ENCODE results near the gene PRG3.
A peak's percentile ranks its signal among the peaks of the same experiment; 100 is the strongest.

The PRG3 gene

DNA sequence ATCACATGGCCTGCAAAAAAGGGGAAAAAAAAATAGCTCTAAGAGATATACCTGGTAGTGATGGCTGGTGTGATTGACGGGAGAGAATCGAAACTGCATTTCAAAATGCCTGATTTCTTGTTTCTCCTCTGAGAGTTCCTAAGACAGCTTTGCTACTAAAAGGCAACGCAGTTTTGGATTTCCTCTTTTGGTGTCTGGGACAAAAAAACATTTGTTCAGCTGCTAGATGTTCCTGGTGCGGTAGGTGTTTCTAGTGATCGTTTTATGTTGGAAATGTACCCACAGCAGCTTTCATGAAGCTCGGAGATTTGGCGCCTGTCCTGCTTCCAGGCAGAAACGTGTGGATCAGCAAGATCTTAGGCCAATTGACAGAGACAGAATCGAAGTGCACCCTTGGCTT is 24.7 kb downstream of the PRG3 start:
- WGBS (ENCODE audit: insufficient coverage), result 21% methylated on average over 8 of the region's 9 CpGs
- peak in 2 of 3 donors; percentile 46 to 53 for DNase-seq
- Histone ChIP-seq H3K4me1 (ENCODE audit: control extremely low read depth in 1 of 4, control insufficient read depth in 4 of 4, insufficient read depth in 4 of 4, low read length in 3 of 4) (peaks cover 26 to 72% (median 61%) of the 10 kb centered on the region in 4 experiments), H3K9me3 (ENCODE audit: control extremely low read depth in 1 of 5, control insufficient read depth in 4 of 5, insufficient read depth in 2 of 5, low read depth in 1 of 5, low read length in 4 of 5) (peaks cover 0 to 2% (median 0%) of the 10 kb centered on the region in 5 experiments), H3K36me3 (ENCODE audit: control insufficient read depth in 4 of 4, insufficient read depth in 4 of 4, low read length in 3 of 4) (no peaks in the 10 kb centered on the region), H3K27ac (ENCODE audit: insufficient read depth in 1 of 2, low read depth in 1 of 2, low read length in 2 of 2, poor library complexity in 1 of 2, severe bottlenecking in 2 of 2) (peak overlapping the region in 1 of 2 experiments; percentile 63), H3K27me3 (replicated peaks in 2 of 5; ENCODE audit: control insufficient read depth in 4 of 5, insufficient read depth in 5 of 5, low read length in 4 of 5) (no peaks in the 10 kb centered on the region), H3K4me3 (ENCODE audit: control insufficient read depth in 1 of 7, extremely low read depth in 1 of 7, insufficient read depth in 4 of 7, low read depth in 2 of 7, low read length in 6 of 7) (peak overlapping the region in 1 of 7 experiments; percentile 39)
- ChIA-PET POLR2A (interaction anchor here (0.7 kb wide), 1 partner anchor 1222 kb away, joined by 3 read pairs; no protein-coding TSS in a partner anchor), CTCF (interaction anchor here (0.6 to 1.5 kb wide), 6 partner anchors 9 to 212 kb away, joined by 3 read pairs; no protein-coding TSS in a partner anchor)

DNA sequence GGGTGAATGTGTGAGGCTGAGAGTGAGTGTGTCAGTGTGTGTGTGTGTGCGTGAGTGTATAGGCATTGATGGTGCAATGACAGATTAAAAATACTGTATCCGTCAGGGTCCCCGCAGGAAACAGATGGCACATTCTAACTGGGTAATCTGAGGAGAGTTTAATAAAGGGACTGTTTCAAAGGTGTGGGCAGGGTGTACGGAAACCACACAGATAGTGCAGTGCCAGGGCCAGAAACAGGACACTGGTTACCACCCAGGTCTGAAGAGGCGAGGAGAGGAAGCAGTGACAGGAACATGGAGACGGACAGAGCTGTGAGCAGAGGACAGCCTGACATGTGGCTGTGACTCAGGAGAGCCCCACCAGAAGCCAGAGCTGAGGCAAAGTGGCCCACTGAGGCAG is 26.3 kb downstream of the PRG3 start:
- DNase-seq, result peak; percentile 94 to 99 (median 98)
- peak overlapping the region in 4 of 7 experiments; percentile 28 to 50 (median 30) for H3K4me3 ChIP-seq (ENCODE audit: control insufficient read depth in 1 of 7, extremely low read depth in 1 of 7, insufficient read depth in 4 of 7, low read depth in 2 of 7, low read length in 6 of 7)
- no peaks in the 10 kb centered on the region for H3K27me3 ChIP-seq (replicated peaks in 2 of 5; ENCODE audit: control insufficient read depth in 4 of 5, insufficient read depth in 5 of 5, low read length in 4 of 5)
- peaks cover 26 to 74% (median 62%) of the 10 kb centered on the region in 4 experiments for H3K4me1 ChIP-seq (ENCODE audit: control extremely low read depth in 1 of 4, control insufficient read depth in 4 of 4, insufficient read depth in 4 of 4, low read length in 3 of 4)
- H3K36me3 ChIP-seq (ENCODE audit: control insufficient read depth in 4 of 4, insufficient read depth in 4 of 4, low read length in 3 of 4), result no peaks in the 10 kb centered on the region
- POLR2A ChIA-PET, result interaction anchor here (0.6 to 0.7 kb wide), 3 partner anchors 15 to 526 kb away, joined by 3 to 4 read pairs (median 4); no protein-coding TSS in a partner anchor
- 0% methylated on average over 5 of the region's 6 CpGs for WGBS (ENCODE audit: insufficient coverage)
- CTCF ChIA-PET, result interaction anchor here (1.0 to 1.4 kb wide), 8 partner anchors 25 to 286 kb away, joined by 3 to 5 read pairs (median 4); no protein-coding TSS in a partner anchor
- peak overlapping the region; percentile 51 to 56 for H3K27ac ChIP-seq (ENCODE audit: insufficient read depth in 1 of 2, low read depth in 1 of 2, low read length in 2 of 2, poor library complexity in 1 of 2, severe bottlenecking in 2 of 2)
- H3K9me3 ChIP-seq (ENCODE audit: control extremely low read depth in 1 of 5, control insufficient read depth in 4 of 5, insufficient read depth in 2 of 5, low read depth in 1 of 5, low read length in 4 of 5), result peaks cover 0 to 9% (median 0%) of the 10 kb centered on the region in 5 experiments

DNA sequence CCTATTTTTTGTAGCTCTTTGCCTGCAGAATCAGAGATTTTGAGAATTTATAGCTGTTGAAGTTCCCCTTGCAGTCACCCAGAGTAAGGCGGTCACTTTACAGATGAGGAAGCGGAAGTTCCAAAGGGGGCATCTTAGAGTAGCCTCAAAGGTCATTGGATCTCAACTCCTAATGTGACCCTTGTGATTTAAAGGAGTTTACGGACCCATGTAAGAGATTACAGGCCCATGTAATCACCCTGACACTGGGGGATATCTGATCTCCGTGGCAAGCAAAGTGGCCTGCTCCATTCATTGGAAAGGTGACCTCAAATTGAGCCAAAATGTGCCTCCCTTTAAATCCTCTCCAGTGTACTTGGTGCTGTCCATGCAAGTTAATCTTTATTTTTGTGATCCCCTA is 27.1 kb downstream of the PRG3 start:
- CTCF ChIA-PET, result interaction anchor here (1.0 to 6.7 kb wide), 11 partner anchors 9 to 295 kb away, joined by 3 to 46 read pairs (median 5); partner anchors contain the start of genes P2RX3 and SLC43A3
- Histone ChIP-seq H3K4me1 (ENCODE audit: control extremely low read depth in 1 of 4, control insufficient read depth in 4 of 4, insufficient read depth in 4 of 4, low read length in 3 of 4) (peaks cover 26 to 68% (median 57%) of the 10 kb centered on the region in 4 experiments), H3K27me3 (replicated peaks in 2 of 5; ENCODE audit: control insufficient read depth in 4 of 5, insufficient read depth in 5 of 5, low read length in 4 of 5) (no peaks in the 10 kb centered on the region), H3K9me3 (ENCODE audit: control extremely low read depth in 1 of 5, control insufficient read depth in 4 of 5, insufficient read depth in 2 of 5, low read depth in 1 of 5, low read length in 4 of 5) (peaks cover 0 to 9% (median 0%) of the 10 kb centered on the region in 5 experiments), H3K27ac (ENCODE audit: insufficient read depth in 1 of 2, low read depth in 1 of 2, low read length in 2 of 2, poor library complexity in 1 of 2, severe bottlenecking in 2 of 2) (peak overlapping the region; percentile 51 to 56), H3K36me3 (ENCODE audit: control insufficient read depth in 4 of 4, insufficient read depth in 4 of 4, low read length in 3 of 4) (no peaks in the 10 kb centered on the region), H3K4me3 (ENCODE audit: control insufficient read depth in 1 of 7, extremely low read depth in 1 of 7, insufficient read depth in 4 of 7, low read depth in 2 of 7, low read length in 6 of 7) (peak overlapping the region in 2 of 7 experiments; percentile 28 to 50)
- peak in 2 of 3 donors; percentile 59 to 66 for DNase-seq
- POLR2A ChIA-PET, result interaction anchor here (0.8 to 1.4 kb wide), 2 partner anchors 19 to 71 kb away, joined by 3 to 4 read pairs; partner anchors contain the start of gene SSRP1
- 62% methylated on average over 3 of the region's 4 CpGs for WGBS (ENCODE audit: insufficient coverage)

DNA sequence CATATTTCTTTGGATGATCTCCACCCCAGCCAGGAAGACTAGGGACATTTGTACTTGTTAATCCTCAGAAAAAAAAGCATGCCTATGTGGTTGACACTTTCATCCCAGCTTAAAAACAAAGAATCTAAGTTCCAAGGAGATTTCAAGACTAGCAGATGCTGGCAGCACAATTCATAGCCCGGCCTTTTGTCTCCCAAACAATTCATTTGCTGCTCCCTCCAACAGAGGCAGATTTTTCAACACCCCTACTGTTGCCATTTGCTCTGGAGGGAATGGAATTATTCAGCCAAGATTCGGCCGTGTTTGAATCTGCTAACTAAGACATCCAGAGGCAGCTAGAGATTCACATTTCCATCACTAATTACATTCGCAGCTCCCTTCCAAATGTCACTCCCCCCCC is 27.5 kb downstream of the PRG3 start:
- CTCF ChIA-PET, result interaction anchor here (0.6 to 6.7 kb wide), 16 partner anchors 9 to 296 kb away, joined by 3 to 46 read pairs (median 4); partner anchors contain the start of genes P2RX3 and SLC43A3
- H3K36me3 ChIP-seq (ENCODE audit: control insufficient read depth in 4 of 4, insufficient read depth in 4 of 4, low read length in 3 of 4), result no peaks in the 10 kb centered on the region
- H3K4me3 ChIP-seq (ENCODE audit: control insufficient read depth in 1 of 7, extremely low read depth in 1 of 7, insufficient read depth in 4 of 7, low read depth in 2 of 7, low read length in 6 of 7), result no peak overlapping the region
- WGBS (ENCODE audit: insufficient coverage), result 100% methylated on average over 1 of the region's 4 CpGs
- peaks cover 26 to 64% (median 53%) of the 10 kb centered on the region in 4 experiments for H3K4me1 ChIP-seq (ENCODE audit: control extremely low read depth in 1 of 4, control insufficient read depth in 4 of 4, insufficient read depth in 4 of 4, low read length in 3 of 4)
- peaks cover 0 to 9% (median 0%) of the 10 kb centered on the region in 5 experiments for H3K9me3 ChIP-seq (ENCODE audit: control extremely low read depth in 1 of 5, control insufficient read depth in 4 of 5, insufficient read depth in 2 of 5, low read depth in 1 of 5, low read length in 4 of 5)
- peak overlapping the region in 1 of 2 experiments; percentile 56 for H3K27ac ChIP-seq (ENCODE audit: insufficient read depth in 1 of 2, low read depth in 1 of 2, low read length in 2 of 2, poor library complexity in 1 of 2, severe bottlenecking in 2 of 2)
- POLR2A ChIA-PET, result interaction anchor here (0.8 to 1.4 kb wide), 2 partner anchors 18 to 72 kb away, joined by 3 to 4 read pairs; partner anchors contain the start of gene SSRP1
- no peak for DNase-seq
- H3K27me3 ChIP-seq (replicated peaks in 2 of 5; ENCODE audit: control insufficient read depth in 4 of 5, insufficient read depth in 5 of 5, low read length in 4 of 5), result no peaks in the 10 kb centered on the region

DNA sequence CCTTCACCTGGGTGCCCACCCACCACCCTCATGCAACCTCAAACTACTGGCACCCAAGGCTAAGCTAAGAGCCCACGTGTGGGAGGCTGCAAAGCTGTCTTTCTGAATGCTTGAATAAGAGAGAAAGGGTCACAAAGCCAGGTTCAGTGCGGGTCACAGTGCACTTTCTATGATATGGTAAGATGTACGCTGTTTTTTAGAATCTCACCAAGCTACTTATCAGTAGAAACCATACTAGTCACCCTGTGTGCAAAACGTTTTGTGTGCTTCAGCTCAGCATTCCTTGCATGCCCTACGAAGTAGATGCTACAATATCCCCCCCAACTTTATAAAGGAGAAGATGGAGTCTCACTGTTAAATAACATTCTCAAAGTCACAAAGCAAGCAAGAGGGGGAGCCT is 27.9 kb downstream of the PRG3 start:
- WGBS (ENCODE audit: insufficient coverage), result 88% methylated on average over 1 of the region's 5 CpGs

DNA sequence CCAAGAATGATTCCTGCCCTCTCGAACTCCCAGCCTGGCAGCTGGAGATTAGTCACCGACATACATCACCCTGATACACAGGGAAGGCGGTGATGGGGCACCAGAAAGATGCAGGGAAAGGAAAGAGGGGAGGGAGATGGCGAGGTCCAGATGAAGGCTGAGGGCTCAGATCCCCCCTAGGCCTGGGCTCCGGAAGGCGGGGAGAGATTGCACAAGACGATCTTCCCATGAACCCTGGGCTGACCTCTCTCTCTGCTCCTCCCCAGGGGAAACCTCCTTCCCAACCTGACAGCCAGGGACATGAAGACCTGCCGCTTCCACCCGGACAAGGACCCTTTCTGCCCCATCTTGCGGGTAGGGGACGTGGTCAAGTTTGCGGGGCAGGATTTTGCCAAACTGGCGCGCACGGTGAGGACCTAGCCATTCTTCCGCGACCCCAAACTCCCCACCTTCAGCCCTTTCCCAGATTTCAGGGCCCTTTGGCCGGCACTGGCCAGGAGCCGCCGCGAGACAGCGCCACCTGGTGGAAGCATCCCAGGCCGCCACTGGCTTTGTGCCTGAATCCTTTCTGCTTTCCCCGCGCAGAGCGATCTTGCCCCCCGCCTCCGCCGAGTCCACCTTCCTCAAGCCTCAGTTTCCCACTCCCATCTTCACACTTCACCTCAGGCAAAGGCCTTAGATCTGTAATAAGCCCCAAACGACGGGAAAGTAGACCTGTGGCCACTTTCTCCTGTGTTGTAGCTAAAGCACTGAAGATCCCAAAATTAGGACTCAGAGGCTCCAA is 31.3 kb downstream of the PRG3 start:
- no peak overlapping the region for H3K4me3 ChIP-seq (ENCODE audit: control insufficient read depth in 1 of 7, extremely low read depth in 1 of 7, insufficient read depth in 4 of 7, low read depth in 2 of 7, low read length in 6 of 7)
- 34% methylated on average over 21 of the region's 31 CpGs for WGBS (ENCODE audit: insufficient coverage)
- ChIA-PET POLR2A (no interaction called here), CTCF (interaction anchor here (0.5 to 8.7 kb wide), 23 partner anchors 10 to 336 kb away, joined by 3 to 63 read pairs (median 5); partner anchors contain the start of genes P2RX3 and RTN4RL2)
- H3K36me3 ChIP-seq (ENCODE audit: control insufficient read depth in 4 of 4, insufficient read depth in 4 of 4, low read length in 3 of 4), result no peaks in the 10 kb centered on the region
- peaks cover 10 to 34% (median 26%) of the 10 kb centered on the region in 4 experiments for H3K4me1 ChIP-seq (ENCODE audit: control extremely low read depth in 1 of 4, control insufficient read depth in 4 of 4, insufficient read depth in 4 of 4, low read length in 3 of 4)
- peaks cover 0 to 9% (median 0%) of the 10 kb centered on the region in 5 experiments for H3K9me3 ChIP-seq (ENCODE audit: control extremely low read depth in 1 of 5, control insufficient read depth in 4 of 5, insufficient read depth in 2 of 5, low read depth in 1 of 5, low read length in 4 of 5)
- no peaks in the 10 kb centered on the region for H3K27me3 ChIP-seq (replicated peaks in 2 of 5; ENCODE audit: control insufficient read depth in 4 of 5, insufficient read depth in 5 of 5, low read length in 4 of 5)
- peak in 2 of 3 donors; percentile 49 to 55 for DNase-seq
- H3K27ac ChIP-seq (ENCODE audit: insufficient read depth in 1 of 2, low read depth in 1 of 2, low read length in 2 of 2, poor library complexity in 1 of 2, severe bottlenecking in 2 of 2), result no peak overlapping the region

More for the DNA sequence above, 27.9 kb downstream of the PRG3 start:
- CTCF ChIA-PET, result interaction anchor here (0.6 to 6.7 kb wide), 21 partner anchors 9 to 296 kb away, joined by 3 to 46 read pairs (median 4); partner anchors contain the start of genes P2RX3 and SLC43A3
- peaks cover 0 to 9% (median 0%) of the 10 kb centered on the region in 5 experiments for H3K9me3 ChIP-seq (ENCODE audit: control extremely low read depth in 1 of 5, control insufficient read depth in 4 of 5, insufficient read depth in 2 of 5, low read depth in 1 of 5, low read length in 4 of 5)
- H3K4me1 ChIP-seq (ENCODE audit: control extremely low read depth in 1 of 4, control insufficient read depth in 4 of 4, insufficient read depth in 4 of 4, low read length in 3 of 4), result peaks cover 26 to 60% (median 53%) of the 10 kb centered on the region in 4 experiments
- H3K36me3 ChIP-seq (ENCODE audit: control insufficient read depth in 4 of 4, insufficient read depth in 4 of 4, low read length in 3 of 4), result no peaks in the 10 kb centered on the region
- POLR2A ChIA-PET, result interaction anchor here (0.8 to 1.4 kb wide), 3 partner anchors 18 to 79 kb away, joined by 3 to 4 read pairs (median 3); partner anchors contain the start of gene SSRP1
- H3K27me3 ChIP-seq (replicated peaks in 2 of 5; ENCODE audit: control insufficient read depth in 4 of 5, insufficient read depth in 5 of 5, low read length in 4 of 5), result no peaks in the 10 kb centered on the region
- no peak overlapping the region for H3K4me3 ChIP-seq (ENCODE audit: control insufficient read depth in 1 of 7, extremely low read depth in 1 of 7, insufficient read depth in 4 of 7, low read depth in 2 of 7, low read length in 6 of 7)
- DNase-seq, result peak in 1 of 3 donors; percentile 36
- H3K27ac ChIP-seq (ENCODE audit: insufficient read depth in 1 of 2, low read depth in 1 of 2, low read length in 2 of 2, poor library complexity in 1 of 2, severe bottlenecking in 2 of 2), result no peak overlapping the region

Measured in common myeloid progenitor, CD34-positive (primary cell).